ENCODE results near the gene ZNF200.
"Not testable (repeated sequence)": the region's sequence is repeated elsewhere in the genome, so short reads cannot be mapped to it uniquely, and the experiment has no call there.

The ZNF200 gene, protein sequence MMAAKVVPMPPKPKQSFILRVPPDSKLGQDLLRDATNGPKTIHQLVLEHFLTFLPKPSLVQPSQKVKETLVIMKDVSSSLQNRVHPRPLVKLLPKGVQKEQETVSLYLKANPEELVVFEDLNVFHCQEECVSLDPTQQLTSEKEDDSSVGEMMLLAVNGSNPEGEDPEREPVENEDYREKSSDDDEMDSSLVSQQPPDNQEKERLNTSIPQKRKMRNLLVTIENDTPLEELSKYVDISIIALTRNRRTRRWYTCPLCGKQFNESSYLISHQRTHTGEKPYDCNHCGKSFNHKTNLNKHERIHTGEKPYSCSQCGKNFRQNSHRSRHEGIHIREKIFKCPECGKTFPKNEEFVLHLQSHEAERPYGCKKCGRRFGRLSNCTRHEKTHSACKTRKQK

DNA sequence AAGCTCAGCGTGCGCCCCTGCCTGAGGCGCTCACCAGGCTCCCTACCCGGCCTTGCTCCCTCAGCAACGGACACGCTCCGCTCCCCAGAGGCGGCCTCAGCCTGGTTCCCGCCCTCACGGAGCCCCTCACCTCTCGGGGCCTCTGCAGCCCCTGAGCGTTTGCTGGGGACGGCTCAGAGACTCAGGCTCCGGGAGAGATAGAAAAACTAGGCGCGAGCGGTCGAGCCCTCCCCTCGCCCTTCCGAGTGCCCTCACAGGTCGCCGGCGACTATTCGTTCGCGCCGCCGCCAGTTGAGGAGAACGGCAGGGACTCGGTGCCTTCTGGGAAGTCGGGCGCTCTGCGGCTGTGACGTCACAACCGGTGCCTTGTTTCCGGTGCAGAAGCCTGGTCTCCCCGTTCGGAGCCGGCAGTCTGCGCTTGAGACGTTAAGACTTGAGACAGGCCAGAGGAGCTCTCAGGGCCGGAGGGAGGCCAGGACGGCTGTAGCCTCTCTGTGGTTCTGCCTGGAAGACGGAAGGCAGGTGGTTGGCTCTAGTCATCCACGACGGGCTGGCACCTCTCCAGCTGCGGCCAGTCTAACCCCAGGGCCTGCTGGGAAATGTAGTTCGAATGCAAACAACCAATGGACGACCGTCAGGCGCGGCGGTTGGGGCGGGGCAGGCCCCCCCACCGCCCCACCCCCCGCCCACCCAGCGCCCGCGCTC lies at the start of gene ZNF200:
TSS of gene ZNF200 (minus strand) at position 302 of the 705 bp plus-strand sequence. CDS start 1,403 bp downstream, outside the sequence.
- peak; percentile 95 for DNase-seq

DNA sequence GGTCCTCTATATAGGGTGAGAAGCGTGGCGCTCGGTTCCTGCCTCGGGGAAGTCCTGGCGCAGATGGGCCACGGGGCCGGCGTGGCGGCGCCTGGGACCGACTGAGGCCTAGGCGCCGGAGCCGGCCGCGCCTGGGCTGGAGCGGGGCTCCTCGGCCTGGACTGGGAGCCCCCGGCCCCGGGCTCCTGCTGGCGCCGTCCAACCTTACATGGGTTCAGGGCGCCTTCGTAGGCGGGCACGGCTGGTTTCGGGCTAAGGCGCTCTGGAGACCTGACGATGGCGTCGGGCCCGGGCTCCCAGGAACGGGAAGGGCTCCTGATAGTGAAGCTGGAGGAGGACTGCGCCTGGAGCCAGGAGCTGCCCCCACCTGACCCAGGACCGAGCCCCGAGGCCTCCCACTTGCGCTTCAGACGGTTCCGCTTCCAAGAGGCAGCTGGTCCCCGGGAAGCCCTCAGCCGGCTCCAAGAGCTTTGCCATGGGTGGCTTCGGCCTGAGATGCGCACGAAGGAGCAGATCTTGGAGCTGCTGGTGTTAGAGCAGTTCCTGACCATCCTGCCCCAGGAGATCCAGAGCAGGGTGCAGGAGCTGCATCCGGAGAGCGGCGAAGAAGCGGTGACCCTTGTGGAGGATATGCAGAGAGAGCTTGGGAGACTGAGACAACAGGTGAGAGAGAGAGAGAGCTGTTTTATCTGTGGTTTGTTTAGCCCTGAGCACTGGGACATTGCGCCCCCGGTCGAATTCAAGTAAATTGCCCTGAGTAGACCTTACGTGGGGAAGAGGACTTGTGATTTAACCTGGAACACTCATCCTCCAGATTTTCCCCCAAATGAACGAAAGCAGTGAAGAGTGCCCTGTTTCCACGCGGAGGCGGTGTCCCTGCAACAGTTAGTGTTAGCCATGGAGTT lies 48.8 kb upstream of the ZNF200 start:
- peak; percentile 52 for DNase-seq

DNA sequence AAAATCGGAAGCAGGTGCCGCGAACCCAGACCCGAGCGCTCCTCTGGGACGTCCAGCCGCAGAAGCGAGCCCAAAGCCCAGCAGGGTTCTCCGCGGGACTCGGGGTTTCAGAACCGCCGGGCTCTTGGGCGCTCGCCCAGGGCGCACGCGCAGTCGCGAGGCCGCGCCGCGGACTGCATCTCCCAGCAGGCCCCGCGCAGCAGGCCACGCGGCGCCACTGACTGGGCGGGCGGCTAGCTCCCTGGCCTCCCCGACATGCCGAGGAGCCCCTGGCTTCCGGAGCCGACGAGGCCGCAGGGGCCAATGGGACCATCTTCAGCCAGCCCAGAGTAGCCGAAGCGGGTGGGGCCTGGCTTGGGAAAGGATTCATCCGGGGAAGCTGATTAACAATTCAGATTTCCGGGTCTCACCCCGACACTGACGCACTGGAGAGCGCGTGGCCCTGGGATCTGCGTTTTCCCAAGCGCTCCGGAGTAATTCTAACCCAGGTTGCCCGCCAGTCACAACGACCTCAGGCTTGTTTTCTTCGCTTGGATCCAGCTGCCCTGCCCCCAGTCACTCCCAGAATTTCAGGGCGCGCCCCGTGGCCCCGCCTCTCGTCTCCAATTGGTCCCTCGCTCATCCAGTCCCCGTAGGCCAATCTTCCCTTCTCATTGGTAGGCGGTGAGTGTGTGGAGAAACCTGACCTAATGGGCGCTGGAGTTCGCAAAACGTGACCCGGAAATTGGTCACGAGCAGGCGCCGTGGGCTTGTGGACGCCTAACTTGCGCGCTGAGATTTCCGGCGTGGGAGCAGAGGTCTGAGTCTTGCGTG lies 48.0 kb upstream of the ZNF200 start, which contains the start of gene ZNF263:
TSS of gene ZNF263 (plus strand) at position 762 of the 813 bp plus-strand sequence. CDS start 328 bp downstream, outside the sequence.
- DNase-seq: peak; percentile 98

DNA sequence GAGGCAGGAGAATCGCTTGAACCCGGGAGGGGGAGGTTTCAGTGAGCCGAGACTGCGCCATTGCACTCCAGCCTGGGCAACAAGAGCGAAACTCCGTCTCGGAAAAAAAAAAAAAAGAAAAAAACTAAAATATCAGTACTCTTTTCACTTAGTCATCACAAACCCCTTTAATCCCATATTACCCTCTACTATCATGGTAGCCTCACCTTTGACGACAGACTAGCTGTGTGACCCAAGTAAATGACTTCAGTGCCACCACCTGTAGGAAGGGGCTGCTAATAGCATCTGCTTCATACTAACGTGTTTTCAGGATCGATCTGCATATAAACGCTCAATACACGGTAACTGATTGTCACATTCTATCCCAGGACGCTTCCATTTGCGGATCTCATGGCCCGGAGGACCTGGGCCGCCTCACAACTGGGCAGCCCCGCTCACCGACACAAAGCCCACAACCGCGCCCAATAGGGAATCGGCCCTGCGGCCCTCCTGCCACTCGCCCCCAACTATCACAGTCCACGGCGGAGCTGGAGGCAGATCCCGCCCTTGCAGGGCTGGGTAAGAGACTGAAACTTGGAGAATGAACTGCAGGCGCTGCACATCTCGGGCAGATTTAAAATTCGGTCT lies 47.3 kb upstream of the ZNF200 start:
- peak; percentile 88 for DNase-seq

DNA sequence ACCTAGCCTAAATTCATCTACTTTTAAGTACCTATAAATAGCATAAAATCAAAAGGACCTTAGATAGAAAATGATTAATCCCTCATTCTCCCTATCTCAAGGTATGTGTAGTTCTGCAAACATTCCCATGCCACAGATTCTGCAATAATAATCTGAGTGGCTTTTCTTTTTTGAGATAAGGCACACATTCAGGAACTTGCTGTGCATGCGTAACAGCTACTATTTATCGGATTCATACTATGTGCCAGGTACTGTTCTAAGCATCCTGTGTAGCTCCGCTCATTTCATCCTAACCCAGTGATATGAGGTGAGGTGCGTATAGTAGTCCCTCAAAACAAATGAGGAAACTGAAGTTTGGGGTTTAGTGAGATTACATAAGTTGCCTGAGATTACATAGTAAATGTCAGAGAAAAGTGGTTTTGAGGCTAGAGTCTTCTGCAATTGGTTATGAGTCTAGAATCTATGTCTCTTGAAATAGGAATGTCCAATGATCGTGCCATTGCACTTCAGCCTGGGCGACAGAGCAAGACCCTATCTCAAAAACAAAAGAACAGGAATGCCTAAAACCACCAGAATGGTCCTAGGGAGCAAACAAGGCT lies 46.4 kb upstream of the ZNF200 start:
- DNase-seq: no peak

DNA sequence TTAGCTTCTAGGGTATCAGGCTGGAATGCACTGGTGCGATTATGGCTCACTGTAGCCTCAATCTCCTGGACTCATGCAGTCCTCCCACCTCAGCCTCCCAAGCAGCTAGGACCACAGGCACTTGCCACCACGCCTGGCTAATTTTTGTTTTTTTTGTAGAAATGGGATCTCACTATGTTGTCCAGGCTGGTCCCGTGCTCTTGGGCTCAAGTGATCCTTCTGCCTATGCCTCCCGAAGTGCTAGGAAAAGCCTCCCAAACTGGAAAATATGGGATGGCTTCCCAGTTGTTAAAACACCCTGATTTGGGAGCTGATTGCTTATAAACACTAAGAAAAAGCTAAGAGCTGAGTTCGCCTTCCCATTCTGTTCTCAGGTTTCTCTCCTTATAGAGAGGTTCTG lies 41.7 kb upstream of the ZNF200 start:
- no peak for DNase-seq

DNA sequence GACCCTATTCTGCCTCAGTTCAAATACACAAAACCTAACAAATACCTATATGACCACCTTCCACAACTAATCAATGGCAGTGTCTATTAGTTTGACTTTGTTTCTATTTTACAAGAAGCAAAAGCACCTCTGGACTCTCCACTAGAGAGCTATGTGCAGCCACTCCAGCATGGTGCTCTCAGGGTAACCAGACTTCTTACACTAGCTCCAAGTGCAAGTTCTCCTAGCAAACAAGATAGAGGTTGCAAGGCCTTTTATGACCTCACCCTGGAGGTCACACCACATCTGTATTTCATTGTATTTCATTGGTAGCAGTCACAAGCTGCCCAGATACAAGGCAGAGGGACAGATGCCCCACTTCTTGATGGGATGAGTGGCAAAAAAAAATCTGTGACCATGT lies 40.0 kb upstream of the ZNF200 start:
- no peak for DNase-seq

DNA sequence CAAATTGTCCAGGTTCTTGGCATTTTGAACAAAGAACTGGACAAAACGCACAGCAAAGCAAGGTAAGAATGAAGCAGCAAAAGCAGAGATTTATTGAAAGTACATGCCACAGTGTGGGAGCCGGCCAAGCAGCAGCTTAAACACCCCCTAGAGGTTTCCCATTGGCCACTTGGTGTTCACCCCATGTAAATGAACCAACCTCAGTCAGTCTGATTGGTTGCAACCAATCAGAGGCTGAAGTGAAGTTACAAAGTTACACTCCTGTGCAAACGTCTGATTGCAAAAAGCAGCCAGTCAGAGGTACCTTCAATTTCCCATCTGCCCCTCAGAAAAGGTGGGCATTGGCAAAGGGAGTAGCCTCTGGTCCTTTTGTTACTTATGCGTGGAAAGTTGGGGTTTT lies 39.5 kb upstream of the ZNF200 start:
- DNase-seq: no peak

DNA sequence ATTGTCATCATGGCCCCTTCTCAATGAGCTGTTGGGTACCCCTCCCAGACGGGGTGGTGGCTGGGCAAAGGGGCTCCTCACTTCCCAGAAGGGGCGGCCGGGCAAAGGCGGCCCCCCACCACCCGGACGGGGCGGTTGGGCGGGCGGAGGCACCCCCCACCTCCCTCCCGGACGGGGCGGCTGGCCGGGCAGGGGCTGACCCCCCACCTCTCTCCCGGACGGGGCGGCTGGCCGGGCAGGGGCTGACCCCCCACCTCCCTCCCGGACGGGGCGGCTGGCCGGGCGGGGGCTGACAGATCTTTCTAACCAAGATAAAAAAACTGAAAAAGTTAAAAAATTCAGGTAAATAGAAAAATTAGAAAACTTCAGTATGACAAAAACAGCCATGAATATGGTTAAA lies 36.3 kb upstream of the ZNF200 start:
- not testable (repeated sequence) for DNase-seq

DNA sequence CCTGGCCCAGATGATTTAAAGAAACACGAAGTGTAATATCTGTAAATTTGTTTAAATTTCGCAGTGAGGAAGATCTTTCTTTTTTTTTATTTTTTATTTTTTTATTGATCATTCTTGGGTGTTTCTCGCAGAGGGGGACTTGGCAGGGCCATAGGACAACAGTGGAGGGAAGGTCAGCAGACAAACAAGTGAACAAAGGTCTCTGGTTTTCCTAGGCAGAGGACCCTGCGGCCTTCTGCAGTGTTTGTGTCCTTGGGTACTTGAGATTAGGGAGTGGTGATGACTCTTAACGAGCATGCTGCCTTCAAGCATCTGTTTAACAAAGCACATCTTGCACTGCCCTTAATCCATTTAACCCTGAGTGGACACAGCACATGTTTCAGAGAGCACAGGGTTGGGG lies 35.8 kb upstream of the ZNF200 start:
- DNase-seq: not testable (repeated sequence)

DNA sequence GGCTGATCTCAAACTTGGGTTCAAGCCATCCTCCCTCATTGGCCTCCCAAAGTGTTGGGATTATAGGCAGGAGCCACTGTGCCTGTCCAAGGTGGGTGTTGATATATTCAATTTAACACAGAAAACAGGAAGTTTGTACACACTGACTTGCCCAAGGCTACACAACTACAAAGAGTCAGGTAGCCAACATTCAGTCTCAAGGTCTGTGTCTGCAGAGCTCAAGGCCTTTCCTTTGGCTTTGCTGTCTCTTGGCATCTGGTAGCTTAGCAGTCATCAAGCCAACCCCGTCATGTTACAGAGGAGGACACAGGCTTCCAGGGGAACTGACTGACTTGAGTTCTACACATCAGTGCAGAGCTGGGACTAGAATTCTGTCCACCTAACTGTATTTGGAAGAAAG lies 33.3 kb upstream of the ZNF200 start:
- DNase-seq: no peak

DNA sequence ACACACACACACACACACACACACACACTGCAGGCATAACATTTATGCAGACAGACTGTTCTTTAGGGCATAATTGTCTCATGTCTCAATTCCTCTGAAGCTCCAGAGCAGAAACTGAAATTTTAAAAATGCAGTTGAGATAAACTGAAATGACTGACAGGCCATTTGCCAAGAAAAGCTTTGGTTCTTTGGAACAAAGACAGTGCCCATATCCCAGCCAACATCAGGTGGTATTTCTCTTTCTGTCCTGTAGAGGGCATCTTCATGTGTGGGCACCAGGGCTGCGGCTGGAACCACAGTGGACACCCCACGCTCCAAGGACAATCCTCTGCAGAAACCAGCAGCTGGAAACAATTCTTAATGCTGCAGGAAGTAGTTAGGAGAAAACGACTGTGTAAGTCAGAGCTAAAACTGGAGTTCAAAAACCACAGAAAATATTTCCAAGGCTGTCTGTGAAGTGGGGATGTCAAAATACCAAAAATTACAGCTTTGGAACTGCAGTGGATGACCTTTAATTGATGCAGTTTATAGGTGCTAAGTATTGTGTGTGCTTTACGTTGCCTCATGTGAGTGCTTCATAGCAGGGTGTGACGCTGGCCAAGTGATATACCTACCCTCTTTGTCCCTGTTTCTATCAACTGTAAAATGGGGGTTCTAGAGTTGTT lies 32.0 kb upstream of the ZNF200 start:
- peak; percentile 72 for DNase-seq

DNA sequence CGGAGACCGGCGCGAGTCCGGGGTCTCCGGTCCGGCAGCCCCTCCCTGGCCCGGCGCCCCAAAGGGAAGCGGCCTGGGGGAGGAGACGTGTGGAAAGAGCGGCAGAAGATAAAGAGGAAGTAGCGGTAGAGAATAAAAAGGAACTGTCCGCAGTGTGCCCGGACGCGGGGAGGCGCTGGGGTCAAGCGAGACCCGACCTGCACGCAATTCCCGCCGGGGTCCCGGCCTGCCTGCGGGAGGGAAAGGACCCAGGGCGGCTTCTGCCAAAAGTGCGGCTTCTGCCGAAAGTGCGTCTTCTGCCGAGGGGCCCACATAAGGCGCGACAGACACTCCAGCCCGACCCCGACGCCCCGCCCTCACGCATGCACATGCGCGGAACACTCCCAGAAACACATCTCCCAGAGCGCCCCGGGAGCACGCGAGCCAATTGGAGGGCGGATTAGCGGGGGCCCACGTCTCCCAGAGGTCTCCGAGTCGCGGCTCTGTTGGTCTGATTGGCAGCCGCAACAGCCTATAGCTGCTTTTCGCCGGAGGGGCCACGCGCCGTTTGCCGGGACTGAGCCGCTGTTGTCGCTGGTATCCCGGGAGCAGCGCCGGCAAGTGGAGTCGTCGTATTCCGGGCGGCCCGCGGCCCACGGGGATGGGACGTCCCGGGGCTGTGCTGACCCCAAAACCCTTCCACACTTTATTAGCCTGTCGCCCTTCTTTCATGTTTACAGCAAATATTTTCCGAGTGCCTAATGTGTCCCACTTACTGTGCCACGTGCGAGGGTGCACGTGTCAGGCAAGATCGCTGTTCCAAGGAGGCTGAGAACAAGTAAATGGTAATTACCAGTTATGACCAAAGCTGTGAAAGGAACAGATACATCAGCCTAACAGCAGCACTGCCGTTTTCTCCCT lies 29.4 kb upstream of the ZNF200 start:
- DNase-seq: peak; percentile 98

DNA sequence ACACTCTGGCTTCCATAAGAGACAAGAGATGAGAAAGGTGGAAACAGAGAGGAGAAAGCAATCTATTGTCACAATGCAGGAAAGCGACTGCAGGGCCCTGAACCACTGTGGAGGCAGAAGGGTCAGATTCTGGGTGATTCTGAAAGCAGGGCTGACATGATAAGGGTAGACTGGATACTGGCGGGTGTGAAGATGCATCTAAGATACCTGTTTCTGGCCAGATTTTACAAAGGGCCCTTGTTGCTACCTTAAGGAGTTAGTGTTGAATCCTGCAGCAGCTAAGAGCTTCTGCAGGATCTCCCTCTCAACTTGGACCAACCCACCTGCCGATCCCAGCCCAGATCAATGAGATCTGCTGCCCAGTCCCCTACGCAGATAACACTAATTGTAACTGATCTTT lies 27.6 kb upstream of the ZNF200 start:
- DNase-seq: no peak

DNA sequence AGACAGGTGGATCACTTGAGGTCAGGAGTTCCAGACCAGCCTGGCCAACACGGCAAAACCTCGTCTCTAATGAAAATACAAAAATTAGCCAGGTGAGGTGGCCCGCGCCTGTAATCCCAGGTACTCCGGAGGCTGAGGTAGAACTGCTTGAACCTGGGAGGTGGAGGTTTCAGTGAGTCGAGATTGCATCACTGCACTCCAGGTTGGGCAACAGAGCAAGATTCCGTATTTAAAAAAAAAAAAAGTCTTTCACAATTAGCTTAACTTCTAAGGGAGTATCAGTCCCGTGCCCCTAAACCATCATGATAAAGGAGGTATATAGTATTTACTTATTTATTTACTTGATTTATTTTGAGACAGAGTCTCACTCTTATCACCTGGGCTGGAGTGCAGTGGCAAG lies 24.9 kb upstream of the ZNF200 start:
- DNase-seq: no peak

DNA sequence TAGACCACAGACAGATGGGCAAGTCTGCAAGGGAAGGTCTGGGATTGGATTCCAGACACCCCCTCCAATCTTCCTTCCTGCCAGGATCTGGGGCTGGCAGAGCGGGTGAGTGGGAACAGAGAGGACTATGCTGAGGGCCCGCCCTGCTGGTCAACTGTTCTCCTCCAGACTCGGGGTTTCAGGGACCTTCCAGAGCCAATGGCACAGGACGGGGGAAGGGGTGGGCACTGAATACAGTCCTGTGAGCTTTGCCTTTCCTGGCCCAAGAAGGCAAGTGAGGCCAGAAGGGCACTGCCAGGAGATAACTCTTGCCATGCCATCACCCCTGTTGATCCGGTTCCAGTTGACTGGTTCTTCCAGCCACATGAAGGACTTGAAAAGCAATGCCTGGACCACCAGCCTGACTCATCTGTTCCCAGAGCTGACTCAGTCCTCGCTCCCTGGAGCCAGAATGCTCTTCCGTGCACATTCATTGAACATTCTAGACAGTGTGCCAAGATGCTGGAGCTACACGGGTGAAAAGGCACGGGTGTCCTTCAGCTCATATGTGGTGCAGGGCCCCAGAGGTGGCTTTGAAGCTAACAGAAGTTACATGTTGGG lies 22.0 kb upstream of the ZNF200 start:
- peak; percentile 9 for DNase-seq

DNA sequence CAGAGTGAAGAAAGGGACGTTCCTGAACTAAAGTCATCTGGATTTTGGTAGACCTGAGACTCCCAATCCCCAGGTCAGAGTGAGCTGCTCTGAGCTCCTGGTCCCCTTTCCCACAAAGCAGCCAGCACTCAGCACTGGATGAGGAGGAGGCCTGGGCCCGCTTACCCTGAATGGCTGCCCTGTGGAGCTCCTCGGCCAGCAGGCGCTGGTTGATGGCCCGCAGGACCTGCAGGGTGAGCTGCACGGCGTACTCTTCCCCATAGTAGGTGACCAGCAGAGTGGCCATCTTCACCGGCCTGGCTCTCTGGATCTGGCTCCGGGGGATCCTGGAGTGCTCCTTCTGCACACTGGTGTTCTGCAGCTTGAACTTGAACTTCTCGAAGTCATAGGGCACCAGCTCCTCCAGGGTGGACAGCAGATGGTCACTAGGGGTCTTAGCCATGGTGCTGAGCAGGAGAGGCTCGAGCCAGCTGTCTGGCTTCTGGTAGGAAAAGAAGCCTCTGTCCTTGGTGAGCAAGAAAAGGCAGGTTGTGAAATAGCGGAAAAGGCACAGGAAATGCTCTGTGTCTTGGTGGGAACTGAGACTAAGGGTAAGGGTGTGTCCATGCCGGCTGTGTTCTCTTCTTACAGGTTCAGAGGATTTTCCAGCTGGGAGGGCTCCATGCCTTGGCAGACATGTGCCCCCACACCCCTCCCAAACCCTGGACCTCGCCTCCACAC lies 21.3 kb upstream of the ZNF200 start, which contains the start of gene MEFV:
TSS of gene MEFV (minus strand) at position 488 of the 720 bp plus-strand sequence. CDS start at position 442, 46 bp downstream.
- no peak for DNase-seq

DNA sequence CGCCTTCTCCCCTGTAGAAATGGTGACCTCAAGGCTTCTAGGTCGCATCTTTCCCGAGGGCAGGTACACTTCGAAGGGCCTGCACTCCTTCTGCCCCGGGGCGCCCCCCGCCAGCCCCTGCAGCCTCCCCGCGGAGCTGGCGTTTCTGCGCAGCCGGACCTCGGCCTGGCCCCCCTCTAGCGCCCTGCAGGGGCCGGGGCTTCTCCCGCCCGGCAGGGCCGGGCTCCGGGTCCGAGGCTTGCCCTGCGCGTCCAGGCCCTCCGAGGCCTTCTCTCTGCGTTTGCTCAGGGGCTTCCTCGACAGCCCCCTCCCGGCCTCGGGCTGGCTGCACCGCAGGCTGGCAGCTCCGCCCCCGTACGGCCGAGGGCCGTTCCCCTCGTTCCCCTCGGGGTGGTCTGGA lies 19.4 kb upstream of the ZNF200 start:
- DNase-seq: no peak
